CD4-positive, CD25-positive, alpha-beta regulatory T cell (primary cell): Measurements from ENCODE around the gene PAAF1. TPM values are rescaled to one million over a fixed set of nuclear protein-coding genes. Genes with fewer than 3 reads are reported as not detected.

Source experiments
- ATAC-seq, 2 donors: fragments of 150-1000 bp; cut with Tn5 transposase; one replicate each; pipeline ENCODE4 v1.10.0; 2021; ENCODE audit warnings: low read depth in 2 of 2, moderate number of reproducible peaks in 2 of 2, moderate library complexity in 1 of 2
- DNase-seq, 3 donors: peaks; one replicate each; pipeline versions ENCODE4 v3.0.0 to v3.0.0-alpha.2; 2012 to 2022; ENCODE audit warnings: mixed read lengths in 1 of 3
- H3K27ac ChIP-seq: one replicate; pipeline ENCODE4 v1.7.0; 2013; ENCODE audit warnings: mild to moderate bottlenecking, low read length; ENCODE audit not compliant: insufficient read depth, poor library complexity, severe bottlenecking
- H3K27me3 ChIP-seq: one replicate; pipeline ENCODE4 v1.7.0; 2013; ENCODE audit warnings: low read length; ENCODE audit not compliant: control insufficient read depth, insufficient read depth
- H3K36me3 ChIP-seq: one replicate; pipeline ENCODE4 v1.7.0; 2013; ENCODE audit warnings: mild to moderate bottlenecking, low read length, moderate library complexity; ENCODE audit not compliant: control insufficient read depth, insufficient read depth
- H3K4me1 ChIP-seq: 2 replicates; pipeline ENCODE4 v1.7.0; 2013; ENCODE audit warnings: mild to moderate bottlenecking, low read length; ENCODE audit not compliant: insufficient read depth, control insufficient read depth, poor library complexity, severe bottlenecking
- H3K4me3 ChIP-seq: one replicate; pipeline ENCODE4 v1.7.0; 2013; ENCODE audit warnings: low read depth, mild to moderate bottlenecking, low read length, moderate library complexity
- H3K9me3 ChIP-seq, 2 experiments: 1 replicate in 1 of 2; 2 replicates in 1 of 2; pipeline ENCODE4 v1.7.0; 2013; ENCODE audit warnings: low read length in 2 of 2, mild to moderate bottlenecking in 1 of 2, moderate library complexity in 1 of 2; ENCODE audit not compliant: control insufficient read depth in 2 of 2
- H3K27ac Mint-ChIP-seq, 3 donors: one replicate each; pipeline ENCODE4 v1.8.0; 2020 to 2022; ENCODE audit warnings: mild to moderate bottlenecking in 3 of 3, mixed read lengths in 3 of 3, moderate library complexity in 2 of 3
- H3K27me3 Mint-ChIP-seq: one replicate; pipeline ENCODE4 v1.8.0; 2022; ENCODE audit warnings: mild to moderate bottlenecking, mixed read lengths
- H3K36me3 Mint-ChIP-seq: one replicate; pipeline ENCODE4 v1.8.0; 2020; ENCODE audit warnings: mixed read lengths
- H3K4me1 Mint-ChIP-seq, 4 donors: one replicate each; pipeline ENCODE4 v1.8.0; 2020 to 2022; ENCODE audit warnings: mixed read lengths in 4 of 4, mild to moderate bottlenecking in 1 of 4
- H3K4me3 Mint-ChIP-seq, 4 donors: one replicate each; pipeline ENCODE4 v1.8.0; 2020 to 2022; ENCODE audit warnings: mild to moderate bottlenecking in 4 of 4, mixed read lengths in 4 of 4, moderate library complexity in 3 of 4
- H3K9me3 Mint-ChIP-seq, 7 donors: one replicate each; pipeline ENCODE4 v1.8.0; 2020 to 2022; ENCODE audit warnings: mixed read lengths in 7 of 7, mild to moderate bottlenecking in 3 of 7, moderate library complexity in 2 of 7
- polyA plus RNA-seq, 4 donors: library from polyadenylated mRNA; unstranded; fragments of 300-500 nt; fragmentation: Illumina TruSeq; gene quantifications; one replicate each; pipeline ENCODE4 v1.2.3, GENCODE V29; 2021
- total RNA-seq: library from RNA; stranded (reverse); gene quantifications from one replicate; pipeline ENCODE4 v1.2.3, GENCODE V29; 2022

Gene PAAF1
- total and polyA plus RNA-seq, 5 donors from 2014 or later: 13.7 to 28.2 (median 26.5) TPM

- Histone ChIP-seq H3K4me1 (no peaks in the 10 kb centered on the region), H3K9me3 (no peaks in the 10 kb centered on the region), H3K36me3 (no peaks in the 10 kb centered on the region), H3K27ac (no peak overlapping the region), H3K27me3 (no peaks in the 10 kb centered on the region), H3K4me3 (no peak overlapping the region)
- Mint-ChIP-seq H3K4me1 (no peaks in the 10 kb centered on the region), H3K9me3 (no peaks in the 10 kb centered on the region), H3K4me3 (no peak overlapping the region), H3K27ac (no peak overlapping the region), H3K27me3 (peaks cover 2% of the 10 kb centered on the region), H3K36me3 (no peaks in the 10 kb centered on the region)
- no peak for DNase-seq
- no peak for ATAC-seq
Observed at GRCh38 chr11:73949912-73950311, 73.1 kb downstream of the PAAF1 start.

- Mint-ChIP-seq H3K36me3 (no peaks in the 10 kb centered on the region), H3K27me3 (peaks cover 7% of the 10 kb centered on the region), H3K4me3 (no peak within 1 kb of the TSS), H3K9me3 (no peaks in the 10 kb centered on the region), H3K27ac (peak within 1 kb of the TSS in 1 of 3 donors; percentile 49), H3K4me1 (peaks cover 0 to 4% (median 1%) of the 10 kb centered on the region in 4 donors)
- Histone ChIP-seq H3K27ac (no peak within 1 kb of the TSS), H3K9me3 (no peaks in the 10 kb centered on the region), H3K36me3 (no peaks in the 10 kb centered on the region), H3K27me3 (no peaks in the 10 kb centered on the region), H3K4me3 (no peak within 1 kb of the TSS), H3K4me1 (no peaks in the 10 kb centered on the region)
- DNase-seq (peak in 1 of 3 donors; percentile 42), ATAC-seq (peak in 1 of 2 donors; percentile 42)
Observed at GRCh38 chr11:73950869-73951710, 74.3 kb downstream of the PAAF1 start, which contains the start of gene DNAJB13. Gene DNAJB13, plus strand, starts transcription at chr11:73951026. Its CDS starts 44 bp downstream, at chr11:73951070.

- Histone ChIP-seq H3K4me3 (no peak overlapping the region), H3K27ac (no peak overlapping the region), H3K27me3 (no peaks in the 10 kb centered on the region), H3K4me1 (no peaks in the 10 kb centered on the region), H3K9me3 (no peaks in the 10 kb centered on the region), H3K36me3 (no peaks in the 10 kb centered on the region)
- Mint-ChIP-seq H3K36me3 (no peaks in the 10 kb centered on the region), H3K4me3 (no peak overlapping the region), H3K9me3 (no peaks in the 10 kb centered on the region), H3K27ac (no peak overlapping the region), H3K27me3 (peaks cover 11% of the 10 kb centered on the region), H3K4me1 (peaks cover 0 to 8% (median 2%) of the 10 kb centered on the region in 4 donors)
- DNase-seq (no peak), ATAC-seq (no peak)
Observed at GRCh38 chr11:73951797-73952196, 75.0 kb downstream of the PAAF1 start.

DNA sequence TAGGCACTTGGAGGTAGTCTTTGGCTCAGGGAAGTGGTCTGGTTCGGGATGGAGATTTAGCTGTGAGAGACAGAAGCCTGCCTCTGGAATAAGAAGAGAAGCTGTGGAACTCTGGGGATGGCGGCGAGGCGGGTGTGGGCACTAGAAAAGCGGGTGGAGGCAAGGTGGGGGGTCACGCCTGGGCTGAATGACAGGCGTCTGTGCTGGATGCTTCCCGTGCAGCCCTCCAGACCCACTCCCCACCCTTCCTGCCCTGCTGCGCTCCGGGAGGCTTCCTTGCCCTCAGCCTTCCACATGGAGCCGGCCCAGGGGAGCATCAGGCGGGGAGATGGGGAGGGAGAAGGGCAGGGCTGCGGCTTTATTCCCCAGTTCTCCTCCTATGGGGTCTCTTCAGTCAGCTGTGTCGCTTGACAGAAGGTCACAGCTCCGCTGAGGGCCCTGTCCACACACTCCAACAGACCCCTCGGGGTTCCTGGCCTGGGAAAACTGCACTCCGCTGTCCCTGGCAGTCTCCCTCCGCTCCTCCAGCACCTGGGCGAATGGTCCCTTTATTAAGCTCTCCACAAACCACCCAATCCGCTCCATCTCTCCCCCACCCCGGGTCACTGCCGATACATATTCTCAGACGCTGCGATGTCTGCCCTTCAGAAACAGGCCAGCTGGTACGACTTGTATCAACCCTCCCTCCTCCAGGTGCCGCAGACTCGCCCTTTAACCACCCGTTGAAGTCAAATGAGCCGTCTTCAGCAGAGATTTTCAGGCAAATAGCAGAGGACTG is 80.3 kb downstream of the PAAF1 start:
- no peak overlapping the region for H3K27ac ChIP-seq
- H3K9me3 ChIP-seq: no peaks in the 10 kb centered on the region
- H3K36me3 ChIP-seq: no peaks in the 10 kb centered on the region
- H3K27me3 ChIP-seq: no peaks in the 10 kb centered on the region
- H3K27me3 Mint-ChIP-seq: peaks cover 13% of the 10 kb centered on the region
- H3K4me3 Mint-ChIP-seq: peak overlapping the region in 1 of 4 donors; percentile 74
- H3K9me3 Mint-ChIP-seq: no peaks in the 10 kb centered on the region
- no peaks in the 10 kb centered on the region for H3K36me3 Mint-ChIP-seq
- H3K27ac Mint-ChIP-seq: no peak overlapping the region
- peaks cover 0 to 18% (median 2%) of the 10 kb centered on the region in 4 donors for H3K4me1 Mint-ChIP-seq
- no peaks in the 10 kb centered on the region for H3K4me1 ChIP-seq
- no peak overlapping the region for H3K4me3 ChIP-seq
- ATAC-seq: no peak
- no peak for DNase-seq

GRCh38 chr11:73957654-73958361 is 81.0 kb downstream of the PAAF1 start:
- peaks cover 0 to 18% (median 2%) of the 10 kb centered on the region in 4 donors for H3K4me1 Mint-ChIP-seq
- no peak overlapping the region for H3K27ac ChIP-seq
- no peaks in the 10 kb centered on the region for H3K4me1 ChIP-seq
- ATAC-seq: peak in 1 of 2 donors; percentile 43
- H3K4me3 Mint-ChIP-seq: peak overlapping the region in 1 of 4 donors; percentile 74
- no peaks in the 10 kb centered on the region for H3K27me3 ChIP-seq
- no peak overlapping the region for H3K27ac Mint-ChIP-seq
- H3K9me3 Mint-ChIP-seq: no peaks in the 10 kb centered on the region
- H3K36me3 Mint-ChIP-seq: no peaks in the 10 kb centered on the region
- H3K4me3 ChIP-seq: no peak overlapping the region
- peaks cover 13% of the 10 kb centered on the region for H3K27me3 Mint-ChIP-seq
- no peaks in the 10 kb centered on the region for H3K9me3 ChIP-seq
- no peak for DNase-seq
- H3K36me3 ChIP-seq: no peaks in the 10 kb centered on the region

DNA sequence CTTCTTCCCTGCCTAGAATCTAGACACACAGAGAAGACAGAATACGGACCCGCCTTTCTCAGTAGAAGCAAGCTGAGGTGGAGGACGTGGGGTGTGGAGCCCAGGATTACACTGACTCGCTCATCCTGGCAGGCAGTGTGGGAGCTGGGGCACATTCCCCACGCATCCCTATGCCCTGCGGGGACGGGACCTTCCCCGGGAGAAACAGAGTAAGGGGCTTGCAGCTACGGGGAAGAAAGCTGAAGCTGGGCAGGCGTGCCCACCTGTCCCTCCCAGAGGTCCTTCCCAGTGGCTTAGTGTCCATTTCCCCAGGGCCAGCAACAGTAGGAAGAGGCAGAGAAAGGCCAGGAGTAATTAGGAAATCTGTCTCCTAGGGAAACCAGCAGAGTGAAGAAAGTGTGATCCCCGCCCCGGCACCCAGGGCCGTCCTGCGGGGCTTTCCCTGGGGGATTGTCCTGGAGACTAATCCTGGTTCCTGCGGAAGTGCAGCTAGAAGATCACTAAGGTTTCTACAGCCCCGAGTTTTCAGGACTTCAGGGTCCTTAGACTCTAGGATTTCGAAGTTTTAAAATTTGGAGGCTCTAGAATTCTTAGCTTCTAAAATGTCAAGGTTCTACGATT is 81.8 kb downstream of the PAAF1 start:
- Histone ChIP-seq H3K4me3 (no peak overlapping the region), H3K36me3 (no peaks in the 10 kb centered on the region), H3K4me1 (no peaks in the 10 kb centered on the region), H3K9me3 (no peaks in the 10 kb centered on the region), H3K27ac (no peak overlapping the region), H3K27me3 (no peaks in the 10 kb centered on the region)
- peaks cover 13% of the 10 kb centered on the region for H3K27me3 Mint-ChIP-seq
- H3K4me1 Mint-ChIP-seq: peaks cover 0 to 19% (median 2%) of the 10 kb centered on the region in 4 donors
- H3K4me3 Mint-ChIP-seq: no peak overlapping the region
- DNase-seq: no peak
- no peak for ATAC-seq
- H3K9me3 Mint-ChIP-seq: no peaks in the 10 kb centered on the region
- no peaks in the 10 kb centered on the region for H3K36me3 Mint-ChIP-seq
- H3K27ac Mint-ChIP-seq: no peak overlapping the region

DNA sequence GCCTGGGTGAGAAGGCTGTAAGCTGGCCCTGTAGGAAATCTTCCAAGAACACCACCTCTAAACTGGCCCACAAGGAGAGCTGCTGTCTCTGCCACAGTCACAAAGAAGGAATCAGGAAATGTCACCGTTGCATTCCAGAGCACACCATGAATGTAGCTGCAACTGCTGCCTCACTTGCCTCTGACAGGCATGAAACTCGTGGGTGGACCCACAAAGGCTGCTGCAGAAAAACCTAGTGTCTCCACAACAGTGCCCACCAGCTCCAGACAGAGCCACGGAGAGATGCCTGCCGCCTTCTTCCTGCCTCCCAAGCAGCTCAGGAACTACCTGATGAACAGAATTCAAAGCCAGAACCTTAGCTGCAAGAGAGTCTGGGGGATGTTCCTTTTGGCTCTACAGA is 84.5 kb downstream of the PAAF1 start:
- DNase-seq (no peak), ATAC-seq (no peak)
- H3K27me3 ChIP-seq: no peaks in the 10 kb centered on the region
- H3K4me3 Mint-ChIP-seq: no peak overlapping the region
- no peak overlapping the region for H3K27ac ChIP-seq
- peaks cover 17% of the 10 kb centered on the region for H3K4me1 ChIP-seq
- H3K4me3 ChIP-seq: no peak overlapping the region
- no peaks in the 10 kb centered on the region for H3K36me3 Mint-ChIP-seq
- peaks cover 0 to 38% (median 4%) of the 10 kb centered on the region in 4 donors for H3K4me1 Mint-ChIP-seq
- peaks cover 4% of the 10 kb centered on the region for H3K27me3 Mint-ChIP-seq
- H3K9me3 Mint-ChIP-seq: no peaks in the 10 kb centered on the region
- no peaks in the 10 kb centered on the region for H3K9me3 ChIP-seq
- H3K36me3 ChIP-seq: no peaks in the 10 kb centered on the region
- no peak overlapping the region for H3K27ac Mint-ChIP-seq
